ENCODE results near the gene SYCN.

Gene SYCN

DNA sequence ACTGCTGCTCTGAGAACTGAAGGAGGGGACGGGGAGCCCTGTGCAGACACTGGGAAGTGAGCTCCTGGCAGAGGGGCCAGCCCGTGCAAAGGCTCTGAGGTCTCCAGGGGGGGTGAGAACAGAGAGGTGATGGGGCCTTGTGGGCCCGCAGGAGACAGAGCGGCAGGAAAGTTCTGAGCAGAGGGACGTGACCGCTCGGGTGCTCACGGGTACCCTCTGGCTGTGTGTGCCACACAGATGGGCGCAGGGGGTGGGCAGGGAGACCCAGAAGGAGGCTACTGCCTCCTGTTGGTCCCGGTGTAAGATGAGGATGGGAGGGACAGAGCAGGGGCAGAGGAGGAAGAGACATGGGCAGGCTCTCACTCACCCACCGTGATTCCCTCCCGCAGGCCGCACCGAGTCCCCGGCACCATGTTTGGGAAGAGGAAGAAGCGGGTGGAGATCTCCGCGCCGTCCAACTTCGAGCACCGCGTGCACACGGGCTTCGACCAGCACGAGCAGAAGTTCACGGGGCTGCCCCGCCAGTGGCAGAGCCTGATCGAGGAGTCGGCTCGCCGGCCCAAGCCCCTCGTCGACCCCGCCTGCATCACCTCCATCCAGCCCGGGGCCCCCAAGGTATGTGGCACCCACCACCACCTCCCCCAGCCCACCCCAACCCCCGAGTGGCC is 34.8 kb downstream of the SYCN start:
- DNase-seq = no peak

DNA sequence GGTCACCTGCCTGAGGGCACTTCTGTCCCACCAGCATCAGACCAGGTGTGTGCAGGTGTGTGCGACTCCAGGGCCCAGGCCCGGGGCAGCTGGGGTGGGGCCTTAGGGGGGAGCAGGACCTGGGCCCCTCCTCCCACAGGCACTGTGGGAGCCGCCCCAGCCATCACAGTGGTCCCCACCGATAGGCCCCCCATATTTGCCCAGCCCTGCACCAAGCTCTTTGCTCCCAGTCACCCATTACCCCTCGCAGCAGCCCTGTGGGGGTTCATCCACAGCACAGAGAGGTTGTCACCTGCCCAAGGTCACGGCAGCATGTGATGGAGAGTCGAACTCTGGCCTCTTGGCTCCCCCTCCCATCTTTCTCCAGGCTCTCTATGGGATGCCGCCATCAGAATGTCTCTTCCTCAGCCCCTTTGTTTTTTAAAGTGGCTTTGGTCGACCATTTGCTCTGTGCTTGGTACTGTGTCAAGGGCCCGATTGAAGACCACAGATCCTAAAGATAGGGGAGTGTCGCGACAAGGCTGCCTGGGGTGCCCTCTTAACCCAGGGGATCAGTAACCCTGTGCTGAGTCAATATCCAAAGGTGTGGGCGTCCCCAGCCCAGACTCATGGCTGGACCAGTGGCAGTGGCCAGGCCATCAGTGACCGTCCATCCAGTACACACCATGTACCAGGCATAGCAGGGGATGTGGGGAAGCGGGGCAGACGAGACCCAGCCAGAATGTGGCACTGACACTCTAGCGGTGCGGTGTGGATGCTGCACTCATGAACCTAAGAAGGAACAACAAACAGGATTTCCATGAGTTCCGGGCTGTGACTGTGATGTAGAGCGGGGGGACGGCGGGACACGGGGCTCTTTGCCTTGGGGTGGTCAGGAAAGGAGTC is 35.6 kb downstream of the SYCN start:
- no peak for DNase-seq

DNA sequence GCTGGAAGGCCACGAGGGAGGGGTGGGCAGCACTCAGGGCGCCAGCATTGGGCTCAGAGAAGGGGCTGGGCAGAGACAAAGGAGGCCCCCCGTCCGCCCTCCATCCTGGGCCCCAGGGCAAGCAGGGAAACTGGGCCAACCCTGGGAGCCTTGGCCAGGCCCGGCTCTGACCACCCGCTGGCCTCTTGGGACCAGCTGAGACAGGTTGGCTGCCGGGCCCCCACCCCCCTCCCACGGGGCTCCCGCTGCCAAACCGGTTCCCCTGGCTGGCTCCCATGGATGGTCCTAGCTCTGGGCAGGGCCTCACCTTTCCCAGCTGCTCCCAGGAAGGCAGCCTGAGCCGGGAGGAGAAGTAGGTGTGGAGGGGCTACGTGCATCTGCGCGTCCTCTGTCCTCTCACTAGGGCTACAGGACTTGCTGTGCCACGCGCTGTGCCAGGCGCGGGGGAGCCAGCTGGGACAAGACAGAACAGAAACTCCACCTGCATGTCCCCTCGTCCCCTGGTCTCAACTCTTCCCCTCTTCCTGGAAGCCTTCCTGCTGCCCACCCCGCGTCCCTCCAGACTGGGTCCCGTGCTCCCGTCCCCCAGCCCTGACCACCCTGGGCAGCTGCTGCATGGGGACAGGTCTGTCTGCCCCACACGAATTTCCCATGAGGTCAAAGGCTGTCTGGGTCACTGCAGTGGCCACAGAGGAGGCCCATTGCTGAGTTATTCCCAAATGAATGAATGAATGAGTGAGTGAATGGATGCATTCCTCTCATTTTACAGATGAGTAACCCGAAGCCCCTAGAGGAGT is 36.4 kb downstream of the SYCN start:
- no peak for DNase-seq

DNA sequence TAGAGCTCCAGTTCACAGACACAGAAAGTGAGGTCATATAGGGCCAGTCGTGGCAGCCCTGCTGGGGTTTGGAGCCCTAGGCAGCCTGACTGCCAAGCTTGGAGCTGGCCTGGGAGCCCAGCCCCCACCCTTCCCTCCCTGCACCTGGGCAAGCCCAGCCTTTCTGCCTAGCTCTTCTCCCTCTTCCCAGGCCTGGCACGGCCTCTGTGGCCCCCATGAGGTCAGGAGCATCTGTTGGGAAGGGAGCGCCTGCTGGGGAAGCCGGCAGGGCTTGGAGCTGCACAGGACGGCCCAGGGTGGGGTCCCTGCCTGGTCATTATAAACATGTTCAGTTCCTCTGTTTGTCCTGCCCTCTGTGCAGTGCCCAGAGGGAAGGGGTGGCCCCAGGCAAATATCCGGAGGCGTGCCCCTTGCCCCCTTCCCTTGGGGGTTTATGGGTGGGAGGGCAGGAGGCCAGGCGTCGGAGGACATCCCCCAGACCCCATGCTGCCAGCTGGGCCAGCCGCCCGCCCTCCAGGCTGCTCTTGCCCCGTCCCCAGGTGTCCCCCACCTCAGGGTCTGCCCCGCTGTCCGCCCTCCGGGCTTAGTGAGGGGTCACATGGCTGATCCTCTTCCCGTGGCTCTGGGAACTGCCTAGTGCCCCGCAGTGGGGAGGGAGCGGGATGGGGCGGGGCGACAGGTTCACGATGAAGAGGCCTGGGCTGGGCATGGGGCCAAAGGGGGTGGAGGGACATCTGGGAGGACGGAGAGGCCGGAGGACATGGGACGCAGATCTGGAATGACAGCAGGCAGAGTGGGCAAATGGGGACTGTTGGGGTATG is 37.3 kb downstream of the SYCN start:
- no peak for DNase-seq

DNA sequence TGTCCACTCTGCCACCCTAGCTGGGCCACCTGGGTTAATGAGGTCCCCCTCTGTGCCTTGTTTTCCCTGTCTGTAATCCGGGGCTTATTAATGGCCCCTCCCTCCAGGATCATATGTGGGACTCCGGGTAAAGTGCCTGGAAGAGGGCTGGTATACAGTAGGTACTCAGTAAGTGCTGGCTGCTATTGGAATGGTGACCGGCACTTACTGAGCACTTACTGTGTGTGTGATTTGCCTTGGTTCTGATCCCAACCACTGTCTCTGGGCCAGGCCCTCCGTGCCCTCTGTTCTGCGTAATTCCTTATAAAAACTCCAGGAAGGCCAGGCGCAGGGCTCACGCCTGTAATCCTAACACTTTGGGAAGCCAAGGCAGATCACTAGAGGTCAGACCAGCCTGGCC is 38.2 kb downstream of the SYCN start:
- no peak for DNase-seq

DNA sequence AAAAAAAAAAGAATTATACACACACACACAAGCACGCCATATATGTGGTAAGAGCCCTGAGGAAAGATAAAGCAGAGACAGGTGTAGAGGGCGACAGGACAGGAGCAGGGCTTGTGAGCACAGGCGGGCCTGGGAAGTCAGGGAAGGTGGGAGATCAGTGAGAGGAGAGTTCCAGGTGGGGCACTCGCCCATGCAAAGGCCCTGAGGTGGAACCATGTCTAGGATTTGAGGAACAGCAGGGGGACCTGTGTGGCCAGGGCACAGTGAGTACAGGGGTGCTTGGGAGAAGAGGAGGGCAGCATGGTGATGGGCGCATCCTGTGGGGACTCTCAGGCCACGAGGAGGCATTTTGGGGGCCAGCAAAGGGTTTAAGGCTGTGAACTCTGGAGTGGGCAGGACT is 39.8 kb downstream of the SYCN start:
- DNase-seq = no peak

DNA sequence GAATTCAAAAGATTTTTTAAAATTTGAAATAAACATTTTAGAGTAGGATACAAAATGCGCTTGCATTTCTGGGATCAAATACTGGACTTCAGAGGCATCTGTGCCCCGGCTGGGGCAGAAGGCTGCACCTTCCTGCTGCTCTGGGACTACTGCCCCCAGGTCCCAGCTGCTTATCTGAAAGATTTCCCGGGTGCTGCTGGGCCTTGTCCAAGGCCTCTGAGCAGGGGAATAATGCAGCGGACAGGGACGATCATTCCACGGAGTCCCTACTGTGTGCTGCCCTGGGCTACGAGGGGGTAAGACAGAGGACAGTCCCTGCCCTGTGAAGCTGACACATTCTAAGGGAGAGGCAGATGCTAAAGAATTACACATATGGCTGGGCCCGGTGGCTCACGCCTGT is 40.4 kb downstream of the SYCN start:
- no peak for DNase-seq

DNA sequence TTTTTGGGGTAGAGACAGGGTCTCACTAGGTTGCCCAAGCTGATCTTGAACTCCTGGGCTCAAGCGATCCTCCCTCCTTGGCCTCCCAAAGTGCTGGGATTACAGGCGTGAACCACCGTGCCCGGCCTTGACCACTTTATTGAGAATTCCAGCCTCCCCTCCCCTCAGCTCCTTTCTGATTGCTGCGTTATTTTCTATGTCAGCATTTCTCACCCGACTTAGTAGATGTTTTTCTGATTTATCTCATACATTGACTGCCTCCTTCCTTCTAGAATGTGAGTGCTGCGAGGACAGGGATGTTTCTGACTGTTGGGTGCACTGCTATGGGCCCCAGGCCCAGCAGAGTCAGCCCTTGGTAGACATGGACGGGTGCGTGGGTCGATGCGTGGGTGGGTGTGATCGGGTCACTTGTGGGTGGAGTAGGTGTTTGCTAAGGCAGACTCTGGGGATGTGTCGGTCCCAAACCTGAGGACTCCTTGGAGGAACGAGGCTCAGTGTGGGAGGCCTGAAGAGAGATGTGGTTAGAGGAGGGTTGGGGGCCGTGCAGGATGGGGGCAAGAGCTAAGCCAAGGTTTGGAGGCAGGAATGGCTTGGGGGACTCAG is 41.5 kb downstream of the SYCN start:
- DNase-seq = no peak

DNA sequence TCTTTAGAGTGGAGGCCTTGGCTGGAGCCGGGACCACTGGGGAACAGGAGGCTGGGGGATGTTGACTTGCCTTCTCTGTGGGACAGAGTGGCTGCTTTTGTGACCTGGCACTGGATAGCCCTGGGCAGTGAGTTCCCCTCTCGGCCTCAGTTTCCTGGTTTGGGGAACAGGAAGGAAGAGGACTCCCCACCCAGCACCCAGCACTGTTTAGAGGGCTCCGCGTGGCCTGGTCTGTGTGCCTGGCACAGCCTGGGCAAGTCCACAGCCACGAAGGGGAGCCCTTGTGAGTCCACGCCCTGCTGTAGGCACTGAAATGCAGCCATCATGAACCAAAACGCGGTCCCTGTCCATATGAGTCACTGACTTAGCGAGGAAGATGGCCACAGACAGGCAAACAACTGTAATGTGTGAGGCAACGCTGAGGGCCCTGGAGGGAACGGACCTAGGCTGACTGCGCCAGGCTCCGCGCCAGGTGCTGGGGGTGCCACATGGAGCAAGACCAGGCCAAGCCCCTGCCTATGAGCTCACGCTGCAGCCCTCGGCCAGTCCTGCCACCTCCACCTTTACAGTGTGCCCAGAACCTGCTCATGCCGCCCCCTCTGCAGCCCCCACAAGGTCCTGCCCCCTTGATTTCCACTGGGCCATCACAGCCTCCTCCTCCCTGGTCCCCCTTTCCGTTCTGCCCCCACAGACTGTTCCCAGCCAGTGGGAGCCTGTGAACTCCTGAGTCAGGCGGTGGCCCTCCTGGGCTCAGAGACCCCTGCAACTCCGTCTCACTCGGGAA is 43.0 kb downstream of the SYCN start:
- DNase-seq = no peak

DNA sequence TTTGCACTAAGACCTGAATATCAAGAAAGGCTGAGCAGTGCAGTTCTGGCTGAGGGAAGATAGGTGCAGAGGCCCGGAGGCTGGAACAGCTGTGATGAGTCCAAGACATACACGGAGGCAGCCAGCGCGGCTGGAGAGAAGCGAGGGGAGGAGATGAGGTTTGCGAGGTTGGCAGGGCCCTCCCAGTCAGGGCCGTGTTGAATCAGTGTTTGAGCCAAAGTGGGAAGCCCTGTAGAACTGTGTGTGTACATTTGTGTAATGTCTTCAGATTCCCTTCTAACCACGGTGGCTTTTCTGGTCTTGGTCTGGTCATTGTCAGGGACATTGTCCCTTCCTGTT is 43.6 kb downstream of the SYCN start:
- DNase-seq = no peak

DNA sequence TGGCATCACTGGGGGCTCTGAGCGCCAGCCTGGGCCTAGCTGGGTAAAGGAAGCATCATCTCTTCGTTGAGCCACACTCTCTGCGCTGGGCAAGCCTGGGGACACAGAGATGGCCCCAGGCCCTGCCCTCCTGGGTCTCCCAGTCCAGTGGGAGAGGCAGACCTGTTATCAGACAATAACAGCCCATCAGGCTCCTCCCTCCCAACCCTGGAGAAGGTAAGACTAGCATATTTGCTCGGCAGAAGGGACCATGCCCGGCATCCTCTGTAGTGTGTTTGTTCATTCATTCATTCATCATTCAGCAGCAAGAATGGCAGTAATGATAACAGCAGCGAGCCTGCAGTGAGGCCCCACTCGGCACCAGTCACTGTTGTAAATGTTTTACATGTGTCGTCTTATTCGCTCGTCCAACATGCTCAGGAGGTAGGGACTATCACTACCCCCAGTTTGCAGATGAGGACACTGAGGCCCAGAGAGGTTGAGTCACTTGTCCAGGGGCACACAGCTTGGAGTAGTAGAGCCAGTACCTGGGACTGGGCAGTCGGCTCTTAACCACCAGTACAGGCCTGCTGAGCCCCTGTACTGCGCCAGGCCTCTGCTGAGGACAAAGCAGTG is 45.3 kb downstream of the SYCN start:
- no peak for DNase-seq

DNA sequence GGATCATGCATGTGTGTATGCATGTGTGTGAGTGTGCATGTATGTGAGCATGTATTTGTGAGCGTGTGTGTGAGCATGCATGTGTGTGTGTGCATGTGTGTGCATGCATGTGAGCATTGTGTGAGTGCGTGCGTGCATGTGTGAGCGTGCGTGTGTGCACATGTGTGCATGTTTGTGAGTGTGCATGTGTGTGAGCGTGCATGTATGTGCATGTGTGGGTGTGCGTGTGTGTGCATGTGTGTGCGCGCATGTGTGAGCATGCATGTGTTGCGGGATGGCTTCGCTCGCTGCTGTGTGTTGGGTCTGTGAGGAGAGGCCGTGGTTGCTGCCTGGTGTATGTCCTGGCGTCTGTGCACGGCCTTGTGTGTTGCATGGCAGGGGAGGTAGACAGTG is 46.1 kb downstream of the SYCN start:
- DNase-seq = no peak

DNA sequence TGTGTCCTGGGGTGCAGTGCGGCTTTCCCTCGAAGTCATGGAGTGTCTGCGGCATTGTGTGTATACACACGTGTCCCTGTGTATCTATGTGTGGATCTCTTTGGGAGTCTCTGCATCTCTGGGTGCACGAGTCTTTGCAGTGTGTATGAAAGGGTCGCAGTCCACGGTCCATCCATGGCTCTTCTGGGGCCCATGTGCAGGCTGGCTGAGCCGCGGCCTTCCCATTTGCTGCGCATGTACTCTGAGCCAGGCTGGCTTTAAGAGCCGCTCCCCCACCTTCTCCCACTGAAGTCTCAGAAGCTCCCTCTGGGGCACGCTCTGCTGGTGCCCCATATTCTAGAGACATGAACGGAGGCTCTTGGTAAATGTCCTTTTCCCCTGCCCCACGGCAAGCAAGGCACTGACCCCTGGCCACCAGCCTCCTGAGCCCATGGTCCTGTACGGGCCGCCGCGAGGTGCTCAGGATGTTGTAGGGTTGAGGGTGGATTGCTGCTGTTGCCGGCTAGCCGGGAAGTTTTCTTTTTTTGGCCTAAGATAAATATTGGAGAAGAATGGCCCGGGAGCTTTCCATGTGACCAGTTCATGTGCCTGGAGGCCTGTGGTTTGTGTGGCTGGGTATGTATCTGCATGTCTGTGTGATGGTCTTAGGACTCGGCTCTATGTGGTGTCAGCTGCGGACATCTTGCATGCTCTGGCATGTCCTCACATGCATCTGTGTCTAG is 46.6 kb downstream of the SYCN start:
- DNase-seq = no peak

DNA sequence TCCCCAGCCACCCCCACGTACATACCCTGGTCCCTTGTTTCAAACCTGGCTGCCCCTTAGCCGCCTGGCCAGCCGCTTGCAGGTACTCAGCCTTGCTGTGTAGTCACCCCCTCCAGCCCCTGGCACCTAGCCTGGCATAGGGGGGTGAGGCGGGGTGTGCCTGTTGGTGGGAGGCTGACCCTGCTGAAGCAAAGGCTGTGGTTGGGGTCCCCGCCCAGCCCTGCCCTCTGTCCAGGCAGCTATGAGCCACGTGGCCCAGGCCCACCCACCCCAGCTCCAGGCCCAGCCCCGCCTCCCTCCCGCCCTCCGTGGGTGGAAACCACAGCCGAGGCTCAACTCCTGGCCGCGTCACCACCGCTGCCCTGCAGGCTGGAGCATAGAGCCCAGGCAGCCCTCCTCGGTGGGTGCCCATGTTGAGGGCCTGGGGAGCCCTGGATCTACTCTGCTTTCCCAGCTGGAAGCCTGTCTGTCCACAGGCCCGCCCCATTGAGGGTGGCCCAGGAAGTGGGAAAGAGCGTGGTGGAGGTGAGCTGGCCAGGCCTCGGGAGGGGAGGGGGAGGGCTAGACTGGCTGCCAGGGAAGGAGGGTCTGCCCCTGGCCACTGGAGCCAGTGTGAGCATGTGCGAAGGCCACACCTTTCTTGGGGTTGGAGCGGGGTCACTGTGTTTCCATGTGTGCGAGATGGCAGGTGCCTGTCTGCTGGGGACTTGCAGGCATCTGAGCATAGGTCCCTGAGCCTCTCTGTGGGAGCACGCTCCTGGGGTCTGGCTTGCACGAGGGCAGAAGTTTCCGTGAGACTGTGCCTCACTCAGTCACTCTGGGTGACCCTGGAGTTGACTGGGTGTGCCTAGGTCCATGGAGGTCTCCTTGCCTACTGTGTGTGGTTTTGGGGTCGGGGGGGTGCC is 47.5 kb downstream of the SYCN start:
- DNase-seq = no peak

DNA sequence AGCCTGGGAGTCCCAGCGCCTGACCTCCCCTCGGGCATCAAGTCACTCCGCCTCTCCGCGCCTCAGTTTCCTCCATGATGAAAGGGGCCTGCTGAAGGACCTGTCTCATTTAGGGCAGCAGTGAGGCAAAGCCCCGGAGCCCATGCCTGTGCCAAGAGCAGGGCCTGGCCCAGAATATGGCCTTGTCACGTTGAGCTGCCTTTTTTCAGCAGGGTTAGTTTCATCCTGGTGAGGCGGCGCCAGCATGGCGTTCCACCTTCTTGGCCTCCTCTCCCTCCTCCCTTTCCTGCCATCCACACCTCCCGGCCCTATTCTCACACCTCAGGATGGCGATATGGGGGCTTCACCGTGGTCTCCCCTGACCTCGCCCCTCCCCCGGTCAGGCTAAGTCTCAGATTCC is 48.3 kb downstream of the SYCN start:
- no peak for DNase-seq

DNA sequence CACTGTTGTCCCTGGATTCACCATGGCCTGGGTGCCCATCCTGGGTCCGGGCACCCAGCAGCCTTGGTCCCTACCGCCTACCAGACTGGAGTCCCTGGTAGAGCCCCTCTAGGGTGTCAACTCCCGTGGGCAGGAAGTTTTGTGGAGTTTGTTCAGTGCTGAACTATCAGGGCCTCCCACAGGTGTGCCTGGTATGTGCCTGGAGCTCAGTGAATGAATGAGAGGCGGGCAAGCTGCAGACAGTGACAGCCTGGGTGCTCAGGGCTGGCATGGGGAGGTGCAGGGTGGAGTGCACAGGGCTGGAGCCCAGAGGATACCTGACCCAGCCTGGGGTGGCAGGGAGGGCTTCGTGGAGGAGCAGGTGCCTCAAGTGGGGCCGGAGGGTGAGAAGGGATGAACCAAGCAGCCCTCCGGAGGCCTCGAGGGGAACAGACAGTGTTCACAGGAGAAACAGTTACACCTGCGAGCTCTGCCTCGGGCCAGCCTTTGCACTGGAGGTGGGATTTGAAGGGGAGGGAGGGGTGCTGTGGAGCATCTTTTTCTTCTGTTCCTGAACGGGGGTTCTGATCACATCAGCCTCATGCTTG is 48.9 kb downstream of the SYCN start:
- DNase-seq = no peak

DNA sequence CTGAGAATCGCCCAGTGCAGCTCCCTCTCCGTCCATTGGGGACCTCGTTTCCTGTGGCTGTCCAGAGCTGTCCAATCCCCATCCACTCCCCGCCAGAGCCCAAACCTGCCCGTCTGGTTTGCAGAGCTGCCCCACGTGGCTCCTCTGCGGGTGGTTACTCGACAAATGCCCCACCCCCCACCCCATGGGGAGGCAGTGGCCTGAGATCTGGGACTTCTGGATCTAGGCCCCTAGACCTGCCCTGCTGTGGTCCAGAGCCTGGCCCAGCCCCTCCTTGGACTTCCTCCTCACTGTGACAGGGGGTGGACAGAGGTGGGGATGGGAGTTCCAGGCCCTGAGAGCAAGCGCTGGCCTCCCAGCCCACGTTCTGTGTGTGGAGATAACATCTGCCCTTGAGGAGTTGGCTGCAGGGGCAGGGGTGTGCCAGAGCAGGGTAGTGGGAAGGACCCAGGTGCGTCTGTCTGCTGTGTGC is 49.4 kb downstream of the SYCN start:
- no peak for DNase-seq

DNA sequence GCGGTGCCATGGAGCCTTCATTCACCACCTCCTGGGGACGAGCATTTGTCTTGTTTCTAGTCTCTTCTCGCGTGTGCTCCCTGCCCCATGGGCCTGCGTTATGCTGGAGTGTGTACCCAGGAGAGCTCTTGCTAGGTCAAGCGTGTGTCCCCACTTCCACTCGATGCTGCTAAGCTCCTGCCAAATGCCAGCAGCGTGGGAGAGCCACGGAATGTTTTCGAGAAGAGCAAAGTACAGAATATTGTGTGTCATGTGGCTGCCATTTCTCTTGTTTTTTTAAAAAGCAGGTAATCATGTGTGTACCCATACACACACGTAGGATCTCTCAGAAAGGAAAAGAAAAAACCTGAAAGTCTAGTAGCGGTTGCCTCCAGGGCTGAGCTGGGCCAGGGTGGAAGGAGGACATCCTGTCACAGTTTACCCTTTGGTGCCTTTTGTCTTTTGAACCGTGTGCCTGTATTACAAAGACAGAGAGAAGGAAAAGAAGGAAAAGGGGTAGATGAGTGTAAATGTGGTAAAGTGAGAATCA is 49.9 kb downstream of the SYCN start:
- DNase-seq = no peak

Data from activated CD8-positive, alpha-beta memory T cell treated with anti-CD3 and anti-CD28 coated beads for 24 hours (primary cell).